ENCODE data around the gene CTBP2. TPM values are rescaled to one million over a fixed set of nuclear protein-coding genes. Genes with fewer than 3 reads are reported as not detected.

Gene CTBP2
- total and polyA plus RNA-seq, 10 of the 15 experiments (the other 5 are each of a cell fraction or from before 2014, with no cell fraction given), result 0.02 to 0.72 (median 0.06) TPM; not detected in 2

DNA sequence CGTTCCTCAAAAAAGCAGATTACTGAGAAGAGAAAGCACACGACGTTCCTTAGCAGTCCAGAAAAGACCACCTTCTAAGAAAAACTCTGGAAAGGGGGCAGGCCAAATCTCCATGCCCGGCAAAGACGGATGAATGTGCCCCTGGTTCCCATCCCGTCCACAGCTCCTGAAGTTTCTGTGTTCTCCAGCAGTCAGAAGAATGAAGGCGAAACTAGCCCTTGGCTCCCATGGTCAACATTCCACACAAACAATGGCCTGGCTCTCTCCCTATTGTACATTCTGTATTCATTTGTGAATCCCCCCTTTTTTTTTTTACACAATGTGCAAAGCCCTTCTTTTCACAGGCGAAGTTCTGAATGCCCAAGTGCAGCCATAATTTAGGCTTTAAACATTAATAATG, 5.3 kb downstream of the CTBP2 start:
- Histone ChIP-seq H3K27ac (ENCODE audit: control insufficient read depth, insufficient read depth) (no peak overlapping the region), H3K4me2 (ENCODE audit: control insufficient read depth, insufficient read depth) (no peak overlapping the region), H3K9ac (ENCODE audit: control insufficient read depth, insufficient read depth, low read length) (no peak overlapping the region), H3K4me1 (ENCODE audit: control insufficient read depth, insufficient read depth, low read length) (no peaks in the 10 kb centered on the region), H4K20me1 (ENCODE audit: control insufficient read depth, insufficient read depth) (no peaks in the 10 kb centered on the region), H2AFZ (ENCODE audit: control insufficient read depth, low read depth, low read length) (no peak overlapping the region), H3K4me3 (no peak overlapping the region), H3K36me3 (ENCODE audit: control insufficient read depth in 2 of 2, insufficient read depth in 2 of 2, low read length in 1 of 2) (no peaks in the 10 kb centered on the region), H3K79me2 (ENCODE audit: control insufficient read depth, insufficient read depth, low read length) (no peaks in the 10 kb centered on the region), H3K27me3 (replicated peaks in 1 of 2; ENCODE audit: control insufficient read depth in 2 of 2, insufficient read depth in 2 of 2, low read length in 1 of 2) (peaks cover 3 to 18% of the 10 kb centered on the region in 2 experiments; a peak in 2 of 4 replicates), H3K9me3 (replicated peaks; ENCODE audit: control insufficient read depth, insufficient read depth, low read length) (no peaks in the 10 kb centered on the region; the same call in 2 of the 3 replicates)
- ATAC-seq (no peak), FAIRE-seq (no peak), DNase-seq (ENCODE audit: low read depth, low spot score) (no peak)
- RAD21 ChIA-PET (ENCODE audit: unreplicated experiment), result no interaction called here
- BruUV-seq (replicated peaks), result no TSS peak
- SMC1A ChIA-PET (ENCODE audit: uncharacterized antibody, unreplicated experiment), result no interaction called here
- POLR2A ChIA-PET, result no interaction called here
- no peak for TF ChIP-seq TCF12 (IDR thresholded peaks at IDR 0.05; ENCODE audit: low read depth, low read length)
- TF ChIP-seq HDGF (IDR thresholded peaks at IDR 0.05), result no peak
- TF ChIP-seq GATAD2B (conservative IDR thresholded peaks at IDR 0.05; ENCODE audit: low read depth), result no peak
- TF ChIP-seq MEF2B (IDR thresholded peaks at IDR 0.05; ENCODE audit: partially characterized antibody, poor library complexity, severe bottlenecking), result no peak
- CTCF ChIA-PET, result no interaction called here
- in situ Hi-C loops (cut with MboI), result no loop called here
- 24% methylated on average over 8 of the region's 8 CpGs for WGBS (ENCODE audit: insufficient coverage, insufficient replicate concordance, low lambda C conversion rate, missing lambda C conversion rate)
- intact Hi-C loops (cut with micrococcal nuclease; ENCODE audit: unreplicated experiment), result no loop called here

DNA sequence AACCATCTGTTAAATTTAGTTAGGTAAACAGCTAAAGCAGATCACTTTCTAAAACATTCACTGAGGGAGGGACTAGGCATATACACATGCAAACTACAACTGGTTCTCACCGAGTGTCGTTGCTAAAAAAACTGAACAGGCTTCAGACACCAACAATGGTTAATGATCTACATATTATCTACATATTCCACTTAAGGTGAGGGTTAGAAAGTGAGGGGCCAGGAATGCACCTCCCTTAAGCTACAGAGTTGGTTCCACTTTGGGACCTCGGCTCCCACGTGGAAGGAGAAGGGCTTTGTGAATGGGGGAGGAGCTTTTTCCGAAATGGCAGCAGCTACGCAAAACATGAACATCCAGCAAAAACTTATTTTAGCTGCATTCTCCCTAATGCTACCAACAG, 5.8 kb downstream of the CTBP2 start:
- ChIA-PET RAD21 (ENCODE audit: unreplicated experiment) (no interaction called here), CTCF (interaction anchor here (1.4 kb wide), 1 partner anchor 107 kb away, joined by 3 read pairs; no protein-coding TSS in a partner anchor), POLR2A (no interaction called here), SMC1A (ENCODE audit: uncharacterized antibody, unreplicated experiment) (no interaction called here)
- no peak overlapping the region for H3K4me2 ChIP-seq (ENCODE audit: control insufficient read depth, insufficient read depth)
- WGBS (ENCODE audit: insufficient coverage, insufficient replicate concordance, low lambda C conversion rate, missing lambda C conversion rate), result 2% methylated on average over 6 of the region's 6 CpGs
- FAIRE-seq (no peak), DNase-seq (ENCODE audit: low read depth, low spot score) (no peak), ATAC-seq (no peak)
- H2AFZ ChIP-seq (ENCODE audit: control insufficient read depth, low read depth, low read length), result no peak overlapping the region
- intact Hi-C loops (cut with micrococcal nuclease; ENCODE audit: unreplicated experiment) (no loop called here), in situ Hi-C loops (cut with MboI) (no loop called here)
- no peak overlapping the region for H3K27ac ChIP-seq (ENCODE audit: control insufficient read depth, insufficient read depth)
- TF ChIP-seq ASH2L (IDR thresholded peaks at IDR 0.05; ENCODE audit: borderline replicate concordance, low read depth) (no peak), BRCA1 (IDR thresholded peaks at IDR 0.05; ENCODE audit: low read depth, low read length) (no peak), SMAD1 (IDR thresholded peaks at IDR 0.05; ENCODE audit: low read depth, partially characterized antibody) (no peak), SMAD5 (IDR thresholded peaks at IDR 0.05; ENCODE audit: low read depth) (no peak), ZSCAN29 (IDR thresholded peaks at IDR 0.05) (no peak), CEBPB (IDR thresholded peaks at IDR 0.05; ENCODE audit: borderline replicate concordance in 1 of 2, low read depth in 2 of 2, low read length in 2 of 2) (no peak), E4F1 (IDR thresholded peaks at IDR 0.05; ENCODE audit: borderline replicate concordance, partially characterized antibody) (no peak), IRF4 (IDR thresholded peaks at IDR 0.05; ENCODE audit: low read depth, low read length) (no peak), YY1 (IDR thresholded peaks at IDR 0.05; ENCODE audit: low read depth, low read length) (no peak), HDGF (IDR thresholded peaks at IDR 0.05) (no peak), ZNF384 (IDR thresholded peaks at IDR 0.05; ENCODE audit: borderline replicate concordance, low read depth, low read length) (no peak)
- no TSS peak for BruUV-seq (replicated peaks)
- H3K27me3 ChIP-seq (replicated peaks in 1 of 2; ENCODE audit: control insufficient read depth in 2 of 2, insufficient read depth in 2 of 2, low read length in 1 of 2), result peaks cover 3 to 18% of the 10 kb centered on the region in 2 experiments; a peak in 2 of 4 replicates
- no peaks in the 10 kb centered on the region for H3K79me2 ChIP-seq (ENCODE audit: control insufficient read depth, insufficient read depth, low read length)
- H3K4me1 ChIP-seq (ENCODE audit: control insufficient read depth, insufficient read depth, low read length), result no peaks in the 10 kb centered on the region
- no peak overlapping the region for H3K4me3 ChIP-seq
- no peaks in the 10 kb centered on the region; the same call in 2 of the 3 replicates for H3K9me3 ChIP-seq (replicated peaks; ENCODE audit: control insufficient read depth, insufficient read depth, low read length)
- no peaks in the 10 kb centered on the region for H3K36me3 ChIP-seq (ENCODE audit: control insufficient read depth in 2 of 2, insufficient read depth in 2 of 2, low read length in 1 of 2)
- H4K20me1 ChIP-seq (ENCODE audit: control insufficient read depth, insufficient read depth), result no peaks in the 10 kb centered on the region
- H3K9ac ChIP-seq (ENCODE audit: control insufficient read depth, insufficient read depth, low read length), result no peak overlapping the region

Measured in GM12878 (cell line).